Neural cell (in vitro differentiated cells): Measurements from ENCODE around the gene ITGAL.

Experiments
- EP300 ChIP-seq: fragments of 450-650 bp; conservative IDR thresholded peaks from 2 replicates; pipeline ENCODE4 v1.6.1; 2014; ENCODE audit warnings: antibody characterized with exemption, mild to moderate bottlenecking, moderate library complexity; ENCODE audit not compliant: poor library complexity, severe bottlenecking
- POLR2AphosphoS5 ChIP-seq: IDR thresholded peaks from 2 replicates; pipeline ENCODE4 v1.6.1; 2012
- TAF1 ChIP-seq: IDR thresholded peaks from 2 replicates; pipeline ENCODE4 v1.6.1; 2012; ENCODE audit warnings: low read depth
- TF ChIP-seq, protein P1 (sequence below): fragments of 450-650 bp; IDR thresholded peaks from 2 replicates; pipeline ENCODE4 v1.5.1; 2014; ENCODE audit warnings: antibody characterized with exemption, mild to moderate bottlenecking, moderate library complexity; ENCODE audit not compliant: poor library complexity, severe bottlenecking
- TF ChIP-seq, protein P2 (sequence below): IDR thresholded peaks from 2 replicates; pipeline ENCODE4 v1.6.1; 2012; ENCODE audit warnings: borderline replicate concordance

GRCh38 chr16:30528799-30529457 lies 56.4 kb downstream of the ITGAL start:
- TF ChIP-seq, protein P1, sequence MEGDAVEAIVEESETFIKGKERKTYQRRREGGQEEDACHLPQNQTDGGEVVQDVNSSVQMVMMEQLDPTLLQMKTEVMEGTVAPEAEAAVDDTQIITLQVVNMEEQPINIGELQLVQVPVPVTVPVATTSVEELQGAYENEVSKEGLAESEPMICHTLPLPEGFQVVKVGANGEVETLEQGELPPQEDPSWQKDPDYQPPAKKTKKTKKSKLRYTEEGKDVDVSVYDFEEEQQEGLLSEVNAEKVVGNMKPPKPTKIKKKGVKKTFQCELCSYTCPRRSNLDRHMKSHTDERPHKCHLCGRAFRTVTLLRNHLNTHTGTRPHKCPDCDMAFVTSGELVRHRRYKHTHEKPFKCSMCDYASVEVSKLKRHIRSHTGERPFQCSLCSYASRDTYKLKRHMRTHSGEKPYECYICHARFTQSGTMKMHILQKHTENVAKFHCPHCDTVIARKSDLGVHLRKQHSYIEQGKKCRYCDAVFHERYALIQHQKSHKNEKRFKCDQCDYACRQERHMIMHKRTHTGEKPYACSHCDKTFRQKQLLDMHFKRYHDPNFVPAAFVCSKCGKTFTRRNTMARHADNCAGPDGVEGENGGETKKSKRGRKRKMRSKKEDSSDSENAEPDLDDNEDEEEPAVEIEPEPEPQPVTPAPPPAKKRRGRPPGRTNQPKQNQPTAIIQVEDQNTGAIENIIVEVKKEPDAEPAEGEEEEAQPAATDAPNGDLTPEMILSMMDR, result no peak
- no peak for TF ChIP-seq TAF1
- TF ChIP-seq, protein P2, sequence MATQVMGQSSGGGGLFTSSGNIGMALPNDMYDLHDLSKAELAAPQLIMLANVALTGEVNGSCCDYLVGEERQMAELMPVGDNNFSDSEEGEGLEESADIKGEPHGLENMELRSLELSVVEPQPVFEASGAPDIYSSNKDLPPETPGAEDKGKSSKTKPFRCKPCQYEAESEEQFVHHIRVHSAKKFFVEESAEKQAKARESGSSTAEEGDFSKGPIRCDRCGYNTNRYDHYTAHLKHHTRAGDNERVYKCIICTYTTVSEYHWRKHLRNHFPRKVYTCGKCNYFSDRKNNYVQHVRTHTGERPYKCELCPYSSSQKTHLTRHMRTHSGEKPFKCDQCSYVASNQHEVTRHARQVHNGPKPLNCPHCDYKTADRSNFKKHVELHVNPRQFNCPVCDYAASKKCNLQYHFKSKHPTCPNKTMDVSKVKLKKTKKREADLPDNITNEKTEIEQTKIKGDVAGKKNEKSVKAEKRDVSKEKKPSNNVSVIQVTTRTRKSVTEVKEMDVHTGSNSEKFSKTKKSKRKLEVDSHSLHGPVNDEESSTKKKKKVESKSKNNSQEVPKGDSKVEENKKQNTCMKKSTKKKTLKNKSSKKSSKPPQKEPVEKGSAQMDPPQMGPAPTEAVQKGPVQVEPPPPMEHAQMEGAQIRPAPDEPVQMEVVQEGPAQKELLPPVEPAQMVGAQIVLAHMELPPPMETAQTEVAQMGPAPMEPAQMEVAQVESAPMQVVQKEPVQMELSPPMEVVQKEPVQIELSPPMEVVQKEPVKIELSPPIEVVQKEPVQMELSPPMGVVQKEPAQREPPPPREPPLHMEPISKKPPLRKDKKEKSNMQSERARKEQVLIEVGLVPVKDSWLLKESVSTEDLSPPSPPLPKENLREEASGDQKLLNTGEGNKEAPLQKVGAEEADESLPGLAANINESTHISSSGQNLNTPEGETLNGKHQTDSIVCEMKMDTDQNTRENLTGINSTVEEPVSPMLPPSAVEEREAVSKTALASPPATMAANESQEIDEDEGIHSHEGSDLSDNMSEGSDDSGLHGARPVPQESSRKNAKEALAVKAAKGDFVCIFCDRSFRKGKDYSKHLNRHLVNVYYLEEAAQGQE, result no peak
- no peak for TF ChIP-seq EP300
- no peak for TF ChIP-seq POLR2AphosphoS5
